ENCODE measurements around the gene EXOSC2.
"Not testable (repeated sequence)": the region's sequence is repeated elsewhere in the genome, so short reads cannot be mapped to it uniquely, and the experiment has no call there.

DNA sequence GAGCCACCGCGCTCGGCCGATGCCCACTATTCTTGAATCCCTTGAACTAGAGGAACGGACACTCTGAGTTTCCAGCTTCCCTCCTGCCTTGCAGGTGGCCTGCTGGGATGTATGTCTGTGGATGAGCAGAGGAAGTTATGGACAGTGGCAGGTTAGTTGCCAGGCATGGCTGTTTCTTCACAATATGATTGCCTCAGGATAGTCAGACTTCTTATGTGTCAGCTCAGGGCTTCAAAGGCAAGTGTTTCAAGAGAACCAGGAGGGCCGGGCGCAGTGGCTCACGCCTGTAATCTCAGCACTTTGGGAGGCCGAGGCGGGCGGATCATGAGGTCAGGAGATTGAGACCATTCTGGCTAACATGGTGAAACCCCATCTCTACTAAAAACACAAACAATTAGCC, 7.6 kb upstream of the EXOSC2 start:
- TF ChIP-seq, protein P1, sequence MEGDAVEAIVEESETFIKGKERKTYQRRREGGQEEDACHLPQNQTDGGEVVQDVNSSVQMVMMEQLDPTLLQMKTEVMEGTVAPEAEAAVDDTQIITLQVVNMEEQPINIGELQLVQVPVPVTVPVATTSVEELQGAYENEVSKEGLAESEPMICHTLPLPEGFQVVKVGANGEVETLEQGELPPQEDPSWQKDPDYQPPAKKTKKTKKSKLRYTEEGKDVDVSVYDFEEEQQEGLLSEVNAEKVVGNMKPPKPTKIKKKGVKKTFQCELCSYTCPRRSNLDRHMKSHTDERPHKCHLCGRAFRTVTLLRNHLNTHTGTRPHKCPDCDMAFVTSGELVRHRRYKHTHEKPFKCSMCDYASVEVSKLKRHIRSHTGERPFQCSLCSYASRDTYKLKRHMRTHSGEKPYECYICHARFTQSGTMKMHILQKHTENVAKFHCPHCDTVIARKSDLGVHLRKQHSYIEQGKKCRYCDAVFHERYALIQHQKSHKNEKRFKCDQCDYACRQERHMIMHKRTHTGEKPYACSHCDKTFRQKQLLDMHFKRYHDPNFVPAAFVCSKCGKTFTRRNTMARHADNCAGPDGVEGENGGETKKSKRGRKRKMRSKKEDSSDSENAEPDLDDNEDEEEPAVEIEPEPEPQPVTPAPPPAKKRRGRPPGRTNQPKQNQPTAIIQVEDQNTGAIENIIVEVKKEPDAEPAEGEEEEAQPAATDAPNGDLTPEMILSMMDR (IDR thresholded peaks at IDR 0.05 in 4 of 5, conservative IDR thresholded peaks at IDR 0.05 in 1 of 5), result not testable (repeated sequence)
- TF ChIP-seq POLR2A (IDR thresholded peaks at IDR 0.05), result not testable (repeated sequence)

All from gastrocnemius medialis (tissue), 4 donors.